OCI-LY7 (cell line): ENCODE results near the gene NOTCH2. TPM values are rescaled to one million over a fixed set of nuclear protein-coding genes. Genes with fewer than 3 reads are reported as not detected.
A peak's percentile ranks its signal among the peaks of the same experiment; 100 is the strongest.
"Not testable (repeated sequence)": the region's sequence is repeated elsewhere in the genome, so short reads cannot be mapped to it uniquely, and the experiment has no call there.

Experiments
- BruUV-seq: library from RNA; stranded (reverse); fragments of 400-500 nt; replicated peaks from 2 replicates; lab custom pipeline; 2021; lab: Mats Ljungman, UMichigan
- CTCF ChIA-PET: fragments of 300-600 bp; sonication (Branson Sonifier 250); formaldehyde crosslinking; loops from one replicate; lab custom pipeline; 2022; ENCODE audit warnings: antibody characterized with exemption; ENCODE audit not compliant: unreplicated experiment; lab: Charles Lee
- POLR2A ChIA-PET: fragments of 300-600 bp; sonication (Branson Sonifier 250); formaldehyde crosslinking; loops from one replicate; lab custom pipeline; 2022; ENCODE audit warnings: antibody characterized with exemption; lab: Charles Lee
- DNase-seq: peaks from one replicate; pipeline ENCODE4 v3.0.0-alpha.2; 2015; ENCODE audit warnings: low spot score
- H2AFZ ChIP-seq: fragments of 200-600 bp; sonication (generic), shearing (Covaris generic); 2 replicates; pipeline ENCODE4 v1.6.1; 2014; ENCODE audit warnings: mild to moderate bottlenecking, antibody characterized with exemption, low read length, moderate library complexity
- H3K27ac ChIP-seq: fragments of 200-600 bp; sonication (generic); 2 replicates; pipeline ENCODE4 v1.5.1; 2014; ENCODE audit warnings: mixed run types, low read depth, mild to moderate bottlenecking, moderate library complexity, low read length, inconsistent platforms; ENCODE audit not compliant: poor library complexity, severe bottlenecking
- H3K36me3 ChIP-seq: fragments of 200-600 bp; sonication (generic); 2 replicates; pipeline ENCODE4 v1.6.1; 2014; ENCODE audit warnings: mild to moderate bottlenecking, antibody characterized with exemption, low read length, moderate library complexity, mixed read lengths; ENCODE audit not compliant: insufficient read depth
- H3K4me1 ChIP-seq: fragments of 200-600 bp; sonication (generic); 2 replicates; pipeline ENCODE4 v1.5.1; 2014; ENCODE audit warnings: mild to moderate bottlenecking, low read length; ENCODE audit not compliant: insufficient read depth, poor library complexity, severe bottlenecking
- H3K4me2 ChIP-seq: fragments of 200-600 bp; sonication (generic); 2 replicates; pipeline ENCODE4 v1.6.1; 2014; ENCODE audit warnings: mild to moderate bottlenecking, low read length
- H3K4me3 ChIP-seq: fragments of 200-600 bp; sonication (generic); 2 replicates; pipeline ENCODE4 v1.5.1; 2014; ENCODE audit warnings: mild to moderate bottlenecking, low read depth, low read length; ENCODE audit not compliant: poor library complexity, severe bottlenecking
- H3K79me2 ChIP-seq: fragments of 200-600 bp; sonication (generic); 2 replicates; pipeline ENCODE4 v1.6.1; 2016; ENCODE audit warnings: low read depth, mild to moderate bottlenecking, low read length, moderate library complexity, mixed read lengths; ENCODE audit not compliant: insufficient read depth
- H3K9me2 ChIP-seq: fragments of 200-600 bp; sonication (generic); 2 replicates; pipeline ENCODE4 v1.6.1; 2016; ENCODE audit warnings: mild to moderate bottlenecking, low read length, mixed read lengths; ENCODE audit not compliant: insufficient read depth
- H3K9me3 ChIP-seq: fragments of 200-600 bp; sonication (generic); 2 replicates; pipeline ENCODE4 v1.6.1; 2014; ENCODE audit warnings: mild to moderate bottlenecking, mixed run types, low read length, mixed read lengths
- H4K20me1 ChIP-seq: fragments of 200-600 bp; sonication (generic); 2 replicates; pipeline ENCODE4 v1.6.1; 2014; ENCODE audit warnings: mild to moderate bottlenecking, antibody characterized with exemption, low read length, moderate library complexity, mixed read lengths; ENCODE audit not compliant: insufficient read depth
- intact Hi-C: fragments of 100-400 bp; cut with micrococcal nuclease; formaldehyde crosslinking; loops from one replicate; pipeline ENCODE4 v1.10.0; 2022; ENCODE audit not compliant: unreplicated experiment
- total RNA-seq, 2 experiments: library from RNA; depleted of rRNA in 1 of 2; stranded (reverse); fragments of >200 nt in 1 of 2; shearing (Covaris generic) in 1 of 2; gene quantifications; 2 replicates each; pipeline ENCODE4 v1.2.3, GENCODE V29; 2014 to 2022

The NOTCH2 gene
- total RNA-seq, 2 experiments from 2014 or later, result 31.0 to 50.6 TPM

DNA sequence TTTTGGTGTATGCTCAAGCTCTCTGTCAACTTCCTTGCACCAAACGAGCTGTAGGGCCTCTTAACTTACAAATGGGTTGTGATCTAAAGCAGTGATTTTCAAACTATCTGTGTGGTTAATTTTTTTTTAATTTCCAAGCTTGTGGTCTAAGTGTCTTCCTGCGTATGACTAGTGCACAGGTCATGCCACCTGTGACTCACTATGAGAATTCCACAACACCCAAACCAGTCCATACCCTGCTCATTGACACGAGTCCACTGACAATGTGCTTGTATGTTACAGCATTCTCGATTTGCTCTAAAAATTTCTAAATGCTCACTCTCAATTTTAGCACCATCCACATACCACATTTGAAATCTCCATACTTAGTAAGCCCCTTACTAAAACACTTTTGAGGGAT is 18.5 kb upstream of the NOTCH2 start:
- H3K79me2 ChIP-seq, H3K4me2 ChIP-seq, POLR2A ChIA-PET, intact Hi-C loops, H2AFZ ChIP-seq, H4K20me1 ChIP-seq, H3K9me2 ChIP-seq, H3K27ac ChIP-seq, H3K36me3 ChIP-seq, H3K4me3 ChIP-seq, BruUV-seq, CTCF ChIA-PET, H3K9me3 ChIP-seq: not testable (repeated sequence)
- peak; percentile 5 for DNase-seq
- peaks cover 13% of the 10 kb centered on the region for H3K4me1 ChIP-seq

DNA sequence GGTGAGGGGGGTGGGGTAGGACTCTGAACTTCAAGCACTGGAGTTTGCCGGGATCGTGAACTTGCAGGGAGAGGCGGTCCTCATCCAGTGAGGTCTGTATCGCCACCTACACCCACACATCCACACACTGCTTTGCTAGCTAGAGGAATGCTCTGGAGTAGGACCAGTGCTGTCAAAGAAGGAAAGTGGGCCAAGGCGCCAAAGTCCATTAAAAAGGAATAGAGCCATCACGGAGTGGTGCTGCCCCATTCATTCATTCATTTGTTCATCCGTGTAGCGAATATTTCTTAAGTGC is 405 bp upstream of the NOTCH2 start:
- intact Hi-C loops, result not testable (repeated sequence)

DNA sequence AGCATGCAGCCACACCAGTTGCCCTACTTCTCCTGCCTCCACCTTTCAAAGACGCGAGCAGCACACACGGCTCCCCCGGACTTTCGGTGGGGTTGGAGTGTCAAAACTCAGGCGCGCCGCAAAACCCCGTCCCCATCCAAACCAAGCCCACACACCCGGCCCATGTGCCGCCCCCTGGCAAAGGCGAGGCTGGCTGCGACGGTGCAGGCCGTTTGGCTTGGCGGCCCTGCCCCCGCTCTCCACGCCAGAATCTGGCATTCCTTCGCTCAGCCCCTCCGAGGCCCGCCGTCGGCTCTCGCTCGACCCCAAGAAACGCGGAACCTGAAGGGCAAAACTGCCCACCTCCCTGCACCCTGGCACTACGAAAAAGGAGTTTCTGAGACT is 787 bp downstream of the NOTCH2 start:
- BruUV-seq, POLR2A ChIA-PET: not testable (repeated sequence)

More for the DNA sequence above, 405 bp upstream of the NOTCH2 start:
- CTCF ChIA-PET, H3K36me3 ChIP-seq, BruUV-seq, H2AFZ ChIP-seq, H3K4me3 ChIP-seq, H3K79me2 ChIP-seq, H3K4me1 ChIP-seq, H3K4me2 ChIP-seq, H3K9me2 ChIP-seq, H4K20me1 ChIP-seq, POLR2A ChIA-PET, DNase-seq, H3K27ac ChIP-seq, H3K9me3 ChIP-seq: not testable (repeated sequence)

DNA sequence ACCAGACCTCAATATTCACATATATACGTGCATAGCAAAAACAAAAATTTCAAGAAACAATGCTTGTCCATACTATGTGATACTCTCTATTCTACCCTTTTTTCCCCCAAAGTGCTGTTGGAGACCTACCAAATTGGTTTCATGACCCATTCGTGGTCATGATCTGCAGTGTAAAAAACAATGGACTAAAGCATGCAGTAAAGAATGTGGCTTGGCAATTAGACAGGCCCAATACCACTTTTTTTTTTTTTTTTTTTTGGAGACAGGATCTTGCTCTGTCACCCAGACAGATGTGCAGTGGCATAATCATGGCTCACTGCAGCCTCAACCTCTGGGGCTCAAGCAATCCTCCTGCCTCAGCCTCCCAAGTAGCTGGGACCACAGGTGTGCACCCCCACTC is 21.3 kb downstream of the NOTCH2 start:
- H3K9me2 ChIP-seq, CTCF ChIA-PET: not testable (repeated sequence)

More for the DNA sequence above, 787 bp downstream of the NOTCH2 start:
- Histone ChIP-seq H3K4me2 (peak overlapping the region; percentile 57), H3K4me3 (peak overlapping the region; percentile 70), H2AFZ (0 out of 2 replicates have a peak overlapping the region, but pooled peaks have one; percentile 54)
- DNase-seq, H3K9me2 ChIP-seq, H3K36me3 ChIP-seq, H3K79me2 ChIP-seq, H4K20me1 ChIP-seq, H3K4me1 ChIP-seq, CTCF ChIA-PET, intact Hi-C loops, H3K9me3 ChIP-seq, H3K27ac ChIP-seq: not testable (repeated sequence)

DNA sequence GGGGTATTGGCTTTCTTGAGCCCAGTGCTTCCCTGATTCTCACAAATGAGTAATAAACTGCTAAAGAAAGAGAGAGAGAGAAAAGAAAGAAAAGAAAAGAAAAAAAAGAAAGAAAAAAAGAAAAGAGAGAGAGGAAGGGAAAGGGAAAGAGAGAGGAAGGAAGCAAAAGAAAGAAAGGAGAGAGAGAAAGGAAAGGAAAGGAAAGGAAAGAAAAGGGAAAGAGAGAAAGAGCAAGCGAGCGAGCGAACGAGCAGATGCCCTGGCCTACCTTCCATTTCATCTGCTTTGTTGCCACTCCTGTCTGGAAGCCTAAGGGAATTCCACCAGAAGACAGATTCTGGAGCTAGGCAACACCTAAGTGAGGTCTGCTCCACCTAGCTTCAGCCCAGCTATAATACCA is 27.7 kb downstream of the NOTCH2 start:
- H3K4me2 ChIP-seq, POLR2A ChIA-PET, H2AFZ ChIP-seq, H4K20me1 ChIP-seq, BruUV-seq, H3K9me2 ChIP-seq, DNase-seq, H3K27ac ChIP-seq, H3K4me3 ChIP-seq, CTCF ChIA-PET, intact Hi-C loops, H3K79me2 ChIP-seq, H3K36me3 ChIP-seq, H3K9me3 ChIP-seq, H3K4me1 ChIP-seq: not testable (repeated sequence)

More for the DNA sequence above, 21.3 kb downstream of the NOTCH2 start:
- H3K9me3 ChIP-seq, DNase-seq, H3K4me3 ChIP-seq, H3K27ac ChIP-seq, H3K79me2 ChIP-seq, H4K20me1 ChIP-seq, intact Hi-C loops, BruUV-seq, H3K4me2 ChIP-seq, H2AFZ ChIP-seq, H3K36me3 ChIP-seq, H3K4me1 ChIP-seq, POLR2A ChIA-PET: not testable (repeated sequence)

DNA sequence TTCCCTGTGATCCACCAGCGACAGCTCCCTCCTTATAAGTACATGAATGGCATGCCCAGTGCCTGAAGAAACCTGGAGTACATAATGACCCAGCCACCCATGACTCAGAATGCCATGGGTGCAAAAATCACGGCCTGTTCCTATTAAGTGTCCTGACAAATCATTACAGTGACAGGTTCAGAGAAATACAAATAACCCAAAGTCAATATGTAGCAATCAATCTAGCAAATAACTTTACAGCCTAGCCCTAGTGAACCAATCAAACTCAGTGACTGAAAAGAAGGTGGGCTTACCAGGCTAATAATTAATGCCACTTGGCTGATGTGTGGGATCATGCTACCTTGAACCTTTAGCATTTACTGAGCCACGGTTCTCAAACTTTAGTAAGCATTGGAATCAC is 37.2 kb downstream of the NOTCH2 start:
- H3K27ac ChIP-seq, H3K4me1 ChIP-seq, H3K9me3 ChIP-seq, H3K79me2 ChIP-seq, H2AFZ ChIP-seq, H3K4me3 ChIP-seq, POLR2A ChIA-PET, H3K36me3 ChIP-seq, H3K9me2 ChIP-seq, DNase-seq, BruUV-seq, H4K20me1 ChIP-seq, intact Hi-C loops, H3K4me2 ChIP-seq, CTCF ChIA-PET: not testable (repeated sequence)

DNA sequence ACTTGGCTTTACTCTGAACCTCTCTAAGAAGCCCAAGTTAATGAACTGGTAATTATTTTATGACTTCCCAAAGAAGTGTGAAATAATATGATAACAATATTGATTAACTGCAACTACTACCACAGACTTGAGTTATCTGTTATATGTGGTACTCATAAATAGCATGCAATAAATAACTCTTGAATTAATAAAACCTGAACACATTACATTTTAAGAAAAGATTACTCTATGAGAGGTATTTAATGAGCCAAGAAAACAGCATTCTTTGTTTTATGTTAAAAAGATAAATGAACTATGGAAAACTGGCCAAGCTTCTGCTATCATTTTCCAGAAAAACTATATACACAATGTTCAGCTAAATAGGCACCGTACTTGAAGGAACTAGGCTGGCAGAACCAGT is 45.7 kb downstream of the NOTCH2 start:
- H2AFZ ChIP-seq, H3K9me3 ChIP-seq, POLR2A ChIA-PET, DNase-seq, H3K4me1 ChIP-seq, H3K9me2 ChIP-seq, H4K20me1 ChIP-seq, H3K36me3 ChIP-seq, CTCF ChIA-PET, H3K27ac ChIP-seq, BruUV-seq, H3K4me2 ChIP-seq, H3K79me2 ChIP-seq, intact Hi-C loops, H3K4me3 ChIP-seq: not testable (repeated sequence)
